Measurements from ENCODE around the gene RHOBTB1.
"Not testable (repeated sequence)": the region's sequence is repeated elsewhere in the genome, so short reads cannot be mapped to it uniquely, and the experiment has no call there.

RHOBTB1 gene

DNA sequence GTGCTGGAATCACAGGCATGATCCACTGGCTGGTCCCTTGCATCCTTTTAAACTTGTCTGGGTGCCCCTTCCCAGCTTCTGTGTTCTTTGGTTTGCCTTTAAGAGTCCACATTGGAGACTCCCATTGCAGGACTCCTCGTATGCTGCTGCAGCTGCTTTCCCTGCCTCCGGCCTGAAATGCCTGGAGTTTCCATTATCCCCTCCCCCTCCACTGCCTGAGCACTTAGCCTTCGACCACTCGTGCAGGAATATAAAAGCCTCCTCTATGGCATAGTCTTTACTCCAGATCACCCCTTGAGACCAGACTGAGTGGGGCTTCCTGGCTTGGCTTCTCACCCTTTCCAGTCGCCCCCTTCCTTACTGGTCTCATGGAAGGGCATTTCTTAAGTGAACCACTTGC, 80.2 kb downstream of the RHOBTB1 start:
- DNase-seq (ENCODE audit: low read depth): no peak

- no peak for DNase-seq (ENCODE audit: low read depth)
Observed at GRCh38 chr10:60862517-60862916, 81.5 kb downstream of the RHOBTB1 start.

DNA sequence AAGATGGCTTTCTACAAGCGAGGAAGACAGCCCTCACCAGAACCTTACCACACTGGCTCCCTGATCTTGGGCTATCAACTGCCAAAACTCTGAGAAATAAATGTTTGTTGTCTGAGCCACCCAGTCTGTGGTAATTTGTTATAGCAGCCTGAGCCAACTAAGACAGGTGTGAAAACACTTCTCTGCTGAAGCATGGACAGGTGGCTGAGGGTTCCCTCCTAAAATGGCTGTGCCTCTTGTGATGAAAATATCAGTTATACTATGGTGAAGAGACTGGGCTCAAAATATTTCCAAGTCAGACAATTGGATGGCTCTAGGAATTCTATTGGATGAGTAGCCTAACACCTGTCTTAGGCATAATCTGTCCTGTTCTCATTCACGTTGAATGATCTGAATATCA, 87.6 kb downstream of the RHOBTB1 start:
- no peak for DNase-seq (ENCODE audit: low read depth)

DNA sequence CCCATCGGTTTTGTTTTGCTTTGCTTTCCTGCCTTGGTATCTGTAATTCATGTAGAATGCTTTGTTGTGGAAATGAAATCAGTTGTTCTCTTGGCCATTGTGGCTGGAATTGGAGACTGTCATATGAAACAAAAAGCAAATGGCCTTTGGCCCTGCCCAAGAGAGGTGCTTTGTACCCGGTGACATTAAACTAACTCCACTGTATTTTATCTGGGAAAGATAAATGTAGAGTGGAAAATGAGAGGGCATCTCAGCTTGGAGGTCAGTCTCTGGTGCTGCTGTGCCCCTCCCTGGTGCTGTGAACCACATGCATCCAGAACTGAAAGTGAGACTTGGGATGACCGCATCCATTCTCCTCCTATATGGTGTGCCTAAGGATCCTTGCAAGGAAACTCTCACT, 90.3 kb downstream of the RHOBTB1 start:
- DNase-seq (ENCODE audit: low read depth): no peak

GRCh38 chr10:60853107-60853506, 90.9 kb downstream of the RHOBTB1 start:
- DNase-seq (ENCODE audit: low read depth): no peak

GRCh38 chr10:60849740-60850139, 94.2 kb downstream of the RHOBTB1 start:
- DNase-seq (ENCODE audit: low read depth): no peak

DNA sequence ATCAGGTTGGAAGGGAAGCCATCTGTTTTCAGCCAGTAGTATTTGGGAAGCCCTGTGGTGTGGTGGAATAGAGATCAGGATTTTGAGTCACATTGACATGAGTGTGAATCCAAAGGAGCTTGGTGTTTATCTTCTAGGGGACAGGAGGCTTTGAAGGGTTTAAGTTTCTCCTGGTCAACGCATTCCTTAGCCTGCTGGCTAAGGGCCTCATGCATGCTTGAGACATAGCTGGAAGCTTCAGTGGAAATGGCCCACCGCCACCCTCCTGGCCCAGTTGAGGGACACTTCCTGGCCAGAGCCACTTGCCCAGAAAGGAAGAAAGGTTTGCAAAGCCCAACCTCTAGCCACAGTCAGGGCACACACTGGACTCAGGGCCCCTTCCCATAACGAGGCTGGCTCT, 94.8 kb downstream of the RHOBTB1 start:
- no peak for DNase-seq (ENCODE audit: low read depth)

- no peak for DNase-seq (ENCODE audit: low read depth)
Observed at GRCh38 chr10:60848680-60849079, 95.3 kb downstream of the RHOBTB1 start.

- peak; percentile 12 for DNase-seq (ENCODE audit: low read depth)
Observed at GRCh38 chr10:60848126-60848525, 95.9 kb downstream of the RHOBTB1 start.

GRCh38 chr10:60846173-60846572, 97.8 kb downstream of the RHOBTB1 start:
- DNase-seq (ENCODE audit: low read depth): no peak

DNA sequence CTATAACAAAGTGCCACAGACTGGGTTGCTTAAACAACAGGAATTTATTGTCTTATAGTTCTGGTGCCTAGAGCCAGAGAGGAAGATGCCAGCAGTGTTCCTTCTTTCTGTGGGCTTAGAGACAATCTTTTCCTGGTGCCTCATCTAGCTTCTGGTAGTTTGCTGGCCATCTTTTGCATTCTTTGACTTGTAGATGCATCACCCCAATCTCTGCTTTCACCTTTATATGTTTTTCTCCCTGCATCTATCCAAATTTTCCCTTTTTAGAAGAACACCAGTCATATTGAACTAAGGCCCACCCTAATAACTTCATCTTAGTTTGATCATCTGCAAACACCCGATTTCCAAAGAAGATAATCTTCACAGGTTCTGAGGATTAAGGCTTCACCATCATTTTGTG, 98.9 kb downstream of the RHOBTB1 start:
- DNase-seq (ENCODE audit: low read depth): no peak

- no peak for DNase-seq (ENCODE audit: low read depth)
Observed at GRCh38 chr10:60842694-60843093, 101.3 kb downstream of the RHOBTB1 start.

DNA sequence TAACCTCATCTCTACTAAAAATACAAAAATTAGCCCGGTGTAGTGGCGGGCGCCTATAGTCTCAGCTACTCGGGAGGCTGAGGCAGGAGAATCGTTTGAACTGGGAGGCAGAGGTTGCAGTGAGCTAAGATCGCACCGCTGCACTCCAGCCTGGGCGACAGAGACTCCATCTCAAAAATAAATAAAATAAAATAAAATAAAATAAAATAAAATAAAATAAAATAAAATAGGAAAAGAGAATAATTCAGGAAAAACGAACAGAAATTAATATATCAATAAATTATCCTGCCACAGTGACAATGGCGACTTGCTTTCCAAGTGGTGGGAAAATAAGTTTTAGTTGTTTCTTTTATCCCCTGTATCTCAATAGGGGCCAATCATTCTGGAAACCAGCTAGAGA, 102.8 kb downstream of the RHOBTB1 start:
- not testable (repeated sequence) for DNase-seq (ENCODE audit: low read depth)

- no peak for DNase-seq (ENCODE audit: low read depth)
Observed at GRCh38 chr10:60835049-60835448, 108.9 kb downstream of the RHOBTB1 start.

DNA sequence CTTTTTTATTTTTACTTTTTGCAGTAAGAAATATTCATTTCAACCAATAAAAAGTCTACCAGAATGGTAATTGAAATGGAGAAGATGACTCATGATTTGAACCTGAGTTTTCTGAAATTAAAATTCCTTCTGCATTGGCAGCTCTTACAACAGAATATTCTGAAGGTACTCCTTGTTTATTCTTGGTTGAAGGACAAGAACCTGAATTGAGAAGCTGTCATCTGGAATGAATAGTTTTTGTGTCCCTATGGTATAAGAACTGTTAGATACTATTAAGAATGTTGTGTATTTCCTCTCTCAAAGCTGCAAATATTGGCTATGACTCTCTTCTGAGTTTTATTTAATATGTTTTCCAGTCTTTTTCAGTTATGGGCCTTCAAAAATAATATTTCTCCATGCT, 109.6 kb downstream of the RHOBTB1 start:
- DNase-seq (ENCODE audit: low read depth): no peak

- not testable (repeated sequence) for DNase-seq (ENCODE audit: low read depth)
Observed at GRCh38 chr10:60832136-60832535, 111.8 kb downstream of the RHOBTB1 start.

GRCh38 chr10:60828489-60828852, 115.5 kb downstream of the RHOBTB1 start:
- no peak for DNase-seq (ENCODE audit: low read depth)

DNA sequence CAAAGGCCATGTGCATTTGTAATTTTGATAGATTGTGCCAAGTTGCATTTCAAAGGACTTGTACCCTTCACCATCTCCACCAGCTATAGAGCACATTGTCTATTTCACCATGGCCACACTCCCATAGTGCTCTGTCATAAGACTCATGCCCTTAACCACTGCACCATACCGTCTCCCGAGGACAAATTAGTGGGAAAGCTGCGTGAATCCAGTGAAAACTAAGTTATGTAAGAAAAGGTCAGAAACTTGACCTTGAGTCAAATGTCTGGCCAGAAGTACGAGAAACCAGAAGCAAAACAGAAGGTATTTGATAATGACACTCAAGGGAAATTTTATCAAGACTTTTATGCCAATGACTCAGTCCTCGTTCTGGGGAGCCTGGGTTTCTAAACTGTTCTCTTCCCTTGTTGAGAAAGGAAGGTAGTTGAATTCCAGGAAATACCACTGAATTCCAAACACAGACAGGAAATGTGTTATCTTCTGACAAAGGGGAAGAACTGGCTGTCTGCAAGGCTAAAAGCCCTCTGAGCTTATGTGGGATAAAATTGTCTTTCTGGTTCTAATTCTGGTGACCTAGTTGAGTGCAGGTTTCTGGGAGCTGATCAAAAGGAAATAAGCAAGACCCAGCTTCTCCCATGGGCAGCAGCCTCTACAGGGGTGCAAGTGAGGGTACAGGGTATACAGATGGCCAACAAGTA, 116.0 kb downstream of the RHOBTB1 start:
- DNase-seq (ENCODE audit: low read depth): no peak

GRCh38 chr10:60825520-60825919, 118.5 kb downstream of the RHOBTB1 start:
- DNase-seq (ENCODE audit: low read depth): no peak

GRCh38 chr10:60823324-60823723, 120.7 kb downstream of the RHOBTB1 start:
- no peak for DNase-seq (ENCODE audit: low read depth)

DNA sequence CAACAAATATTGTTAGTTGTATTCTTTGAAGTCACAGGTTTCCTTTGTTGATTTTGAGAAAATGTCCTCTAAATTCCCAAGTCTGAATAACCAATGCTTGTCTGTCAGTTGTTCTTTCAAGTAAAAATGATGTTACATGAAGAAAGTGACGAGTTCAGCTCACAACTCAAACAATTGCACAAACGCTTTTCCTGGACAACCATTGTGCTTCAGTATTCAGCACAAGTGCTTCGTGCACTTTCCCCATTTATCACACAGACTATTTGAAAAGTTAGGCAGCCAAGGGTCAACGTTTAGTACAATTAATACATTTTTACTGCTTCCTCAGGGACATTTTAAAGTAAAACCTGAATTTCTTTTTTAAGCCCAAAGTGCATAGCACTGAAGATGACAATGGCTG, 121.2 kb downstream of the RHOBTB1 start:
- no peak for DNase-seq (ENCODE audit: low read depth)

- DNase-seq (ENCODE audit: low read depth): no peak
Observed at GRCh38 chr10:60821656-60822055, 122.3 kb downstream of the RHOBTB1 start.

GRCh38 chr10:60820093-60820754, 123.8 kb downstream of the RHOBTB1 start:
- DNase-seq (ENCODE audit: low read depth): no peak
